Mesenteric fat pad (tissue), 1 donor: Measurements from ENCODE around the gene CACTIN. TPM values are rescaled to one million over a fixed set of nuclear protein-coding genes. Genes with fewer than 3 reads are reported as not detected.
"Not testable (repeated sequence)": the region's sequence is repeated elsewhere in the genome, so short reads cannot be mapped to it uniquely, and the experiment has no call there.

Experiments used
- DNase-seq: peaks from one replicate; pipeline ENCODE4 v3.0.0-alpha.2; 2020; ENCODE audit warnings: low spot score
- total RNA-seq: library from RNA; stranded (reverse); fragmentation: NEBNext Ultra II Directional; extraction: Animal tissue kit (Norgen Biotek cat#: 25700); gene quantifications from one replicate; pipeline ENCODE4 v1.2.1, GENCODE V29; 2021
- donor health status: DM: yes; HTN: yes; CAD: no.

CACTIN gene
- total RNA-seq, 1 donor from 2014 or later: 18.9 TPM

- DNase-seq: no peak
Observed at GRCh38 chr19:3648037-3648905, 21.7 kb upstream of the CACTIN start.

- not testable (repeated sequence) for DNase-seq
Observed at GRCh38 chr19:3647102-3647501, 20.5 kb upstream of the CACTIN start.

- no peak for DNase-seq
Observed at GRCh38 chr19:3646336-3647092, 19.9 kb upstream of the CACTIN start.

- no peak for DNase-seq
Observed at GRCh38 chr19:3645726-3646125, 19.1 kb upstream of the CACTIN start.

- no peak for DNase-seq
Observed at GRCh38 chr19:3645067-3645396, 18.4 kb upstream of the CACTIN start.

GRCh38 chr19:3644351-3645066 is 17.9 kb upstream of the CACTIN start:
- no peak for DNase-seq

- DNase-seq: no peak
Observed at GRCh38 chr19:3643674-3644313, 17.2 kb upstream of the CACTIN start.

- no peak for DNase-seq
Observed at GRCh38 chr19:3642987-3643673, 16.5 kb upstream of the CACTIN start.

GRCh38 chr19:3642296-3642695 is 15.7 kb upstream of the CACTIN start:
- DNase-seq: no peak

- no peak for DNase-seq
Observed at GRCh38 chr19:3641515-3642269, 15.1 kb upstream of the CACTIN start.

- DNase-seq: no peak
Observed at GRCh38 chr19:3639479-3639878, 12.9 kb upstream of the CACTIN start.

GRCh38 chr19:3638208-3639193 is 11.9 kb upstream of the CACTIN start:
- DNase-seq: no peak

GRCh38 chr19:3637621-3638020 is 11.0 kb upstream of the CACTIN start:
- no peak for DNase-seq

- DNase-seq: no peak
Observed at GRCh38 chr19:3636962-3637361, 10.4 kb upstream of the CACTIN start.

GRCh38 chr19:3636506-3636905 is 9.9 kb upstream of the CACTIN start:
- DNase-seq: no peak

- no peak for DNase-seq
Observed at GRCh38 chr19:3634496-3635045, 8.0 kb upstream of the CACTIN start.

- DNase-seq: no peak
Observed at GRCh38 chr19:3633559-3633988, 7.0 kb upstream of the CACTIN start.

GRCh38 chr19:3632739-3633558 is 6.4 kb upstream of the CACTIN start:
- no peak for DNase-seq
